GM19463 (cell line): Measurements from ENCODE around the gene DONSON.
A peak's percentile ranks its signal among the peaks of the same experiment; 100 is the strongest.
"Not testable (repeated sequence)": the region's sequence is repeated elsewhere in the genome, so short reads cannot be mapped to it uniquely, and the experiment has no call there.

Experiments
- ATAC-seq: cut with Tn5 transposase; IDR thresholded peaks from one replicate; pipeline ENCODE4 v1.9.1; 2021; ENCODE audit warnings: mild to moderate bottlenecking, moderate library complexity; ENCODE audit not compliant: unreplicated experiment

Gene DONSON, protein sequence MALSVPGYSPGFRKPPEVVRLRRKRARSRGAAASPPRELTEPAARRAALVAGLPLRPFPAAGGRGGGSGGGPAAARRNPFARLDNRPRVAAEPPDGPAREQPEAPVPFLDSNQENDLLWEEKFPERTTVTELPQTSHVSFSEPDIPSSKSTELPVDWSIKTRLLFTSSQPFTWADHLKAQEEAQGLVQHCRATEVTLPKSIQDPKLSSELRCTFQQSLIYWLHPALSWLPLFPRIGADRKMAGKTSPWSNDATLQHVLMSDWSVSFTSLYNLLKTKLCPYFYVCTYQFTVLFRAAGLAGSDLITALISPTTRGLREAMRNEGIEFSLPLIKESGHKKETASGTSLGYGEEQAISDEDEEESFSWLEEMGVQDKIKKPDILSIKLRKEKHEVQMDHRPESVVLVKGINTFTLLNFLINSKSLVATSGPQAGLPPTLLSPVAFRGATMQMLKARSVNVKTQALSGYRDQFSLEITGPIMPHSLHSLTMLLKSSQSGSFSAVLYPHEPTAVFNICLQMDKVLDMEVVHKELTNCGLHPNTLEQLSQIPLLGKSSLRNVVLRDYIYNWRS

GRCh38 chr21:33588485-33589335 is at the start of gene DONSON:
Gene DONSON, minus strand, starts transcription at chr21:33588684. Its CDS starts 43 bp downstream, at chr21:33588641.
- peak; percentile 93 for ATAC-seq

DNA sequence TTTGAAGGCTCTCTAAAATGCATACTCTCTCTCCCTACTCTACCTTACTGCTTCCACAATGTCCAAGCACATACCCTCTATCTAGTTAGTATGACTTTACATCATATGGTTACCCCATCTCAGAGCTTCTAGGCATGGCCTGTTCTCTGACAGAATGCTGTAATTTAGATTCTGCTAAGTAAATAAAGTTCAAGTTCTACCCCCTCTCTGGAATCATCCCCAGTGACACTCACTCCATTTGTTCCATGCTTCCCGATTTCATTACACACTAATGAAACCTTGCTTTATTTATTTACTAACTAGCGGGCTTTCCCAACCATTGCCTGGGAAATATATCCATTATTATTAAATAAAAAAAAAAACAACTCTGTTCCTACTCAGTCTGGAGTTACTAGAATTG is 45.8 kb upstream of the DONSON start:
- no peak for ATAC-seq

DNA sequence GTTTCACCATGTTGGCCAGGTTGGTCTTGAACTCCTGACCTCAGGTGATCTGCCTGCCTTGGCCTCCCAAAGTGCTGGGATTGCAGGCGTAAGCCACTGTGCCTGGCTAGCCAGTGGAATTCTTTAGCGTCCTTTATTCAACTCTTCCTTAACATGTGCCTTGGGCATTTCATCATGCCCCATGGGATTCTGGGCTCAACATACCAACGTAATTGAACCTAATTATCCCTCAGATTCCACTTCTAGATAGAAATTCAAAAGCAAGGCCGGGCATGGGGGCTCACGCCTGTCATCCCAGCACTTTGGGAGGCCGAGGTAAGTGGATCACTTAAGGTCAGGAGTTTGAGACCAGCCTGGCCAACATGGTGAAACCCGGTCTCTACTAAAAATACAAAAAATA is 37.7 kb upstream of the DONSON start:
- not testable (repeated sequence) for ATAC-seq

GRCh38 chr21:33622253-33622652 is 33.8 kb upstream of the DONSON start:
- ATAC-seq: no peak

DNA sequence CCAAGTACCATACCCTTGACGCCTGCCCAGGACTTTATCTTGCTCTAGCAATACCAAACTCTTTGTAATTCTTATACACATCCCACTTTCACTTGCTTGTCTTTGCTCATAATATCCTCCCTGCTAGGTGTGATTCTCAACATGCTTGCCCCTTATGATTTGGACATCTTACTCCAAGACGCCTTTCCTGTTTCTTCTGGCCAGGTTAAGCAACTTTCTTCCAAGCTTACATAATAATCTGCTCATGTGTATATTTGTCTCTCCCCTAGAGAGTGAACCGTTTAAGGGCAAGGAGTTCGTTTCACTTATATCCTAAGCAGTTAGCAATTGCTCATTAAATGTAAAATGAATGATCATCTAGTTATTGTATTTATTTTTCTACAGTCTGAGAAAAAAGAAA is 31.2 kb upstream of the DONSON start:
- ATAC-seq: no peak

GRCh38 chr21:33618407-33618806 is 29.9 kb upstream of the DONSON start:
- ATAC-seq: no peak

DNA sequence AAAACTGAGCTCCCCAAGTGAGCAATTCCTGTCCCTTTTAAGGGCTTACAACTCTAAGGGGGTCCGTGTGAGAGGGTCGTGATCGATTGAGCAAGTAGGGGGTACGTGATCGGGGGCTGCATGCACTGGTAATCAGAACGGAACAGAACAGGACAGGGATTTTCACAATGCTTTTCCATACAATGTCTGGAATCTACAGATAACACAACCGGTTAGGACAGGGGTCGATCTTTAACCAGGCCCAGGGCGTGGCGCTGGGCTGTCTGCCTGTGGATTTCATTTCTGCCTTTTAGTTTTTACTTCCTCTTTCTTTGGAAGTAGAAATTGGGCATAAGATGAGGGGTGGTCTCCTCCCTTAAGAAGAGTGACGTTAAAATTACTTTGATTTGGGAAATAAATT is 29.1 kb upstream of the DONSON start:
- ATAC-seq: not testable (repeated sequence)

GRCh38 chr21:33611006-33611744 is 22.7 kb upstream of the DONSON start:
- no peak for ATAC-seq

- ATAC-seq: no peak
Measured at GRCh38 chr21:33608559-33608958, 20.1 kb upstream of the DONSON start.

- ATAC-seq: no peak
Measured at GRCh38 chr21:33598051-33598450, 9.6 kb upstream of the DONSON start.

GRCh38 chr21:33587792-33588484 is 546 bp downstream of the DONSON start:
- peak; percentile 31 for ATAC-seq

DNA sequence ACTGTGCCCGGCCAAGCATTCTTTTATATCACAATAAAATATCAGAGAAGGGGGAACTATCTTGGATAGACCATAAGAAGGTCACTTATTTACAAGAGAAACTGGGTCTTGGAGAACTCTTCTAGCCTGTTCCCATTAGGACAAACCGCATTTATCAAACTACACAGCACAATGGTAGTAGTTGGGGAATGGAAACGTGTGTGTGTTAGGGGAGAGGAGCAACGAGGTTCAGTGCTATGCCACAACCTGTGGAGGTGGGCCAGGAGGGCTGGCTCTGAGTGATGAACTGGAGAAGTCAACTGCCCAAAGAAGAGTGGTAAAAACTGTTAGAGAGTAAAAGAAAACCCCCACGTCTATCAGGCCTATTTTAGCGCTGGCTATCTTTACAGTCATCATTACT is 1.6 kb downstream of the DONSON start:
- no peak for ATAC-seq

DNA sequence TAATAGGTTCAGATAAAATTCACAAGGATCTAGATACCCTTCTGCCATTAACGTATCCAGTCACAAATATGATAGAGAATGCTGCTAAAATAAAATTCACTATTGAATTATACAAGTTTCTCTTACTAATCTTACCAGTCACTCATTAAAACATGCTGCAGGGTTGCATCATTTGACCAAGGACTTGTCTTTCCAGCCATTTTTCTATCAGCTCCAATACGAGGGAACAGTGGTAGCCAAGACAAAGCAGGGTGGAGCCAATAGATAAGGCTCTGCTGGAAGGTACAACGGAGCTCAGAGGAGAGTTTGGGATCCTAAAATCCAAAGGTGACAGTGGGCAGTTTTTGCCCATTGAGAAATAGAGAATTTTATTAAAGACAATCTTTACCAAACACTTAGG is 4.0 kb downstream of the DONSON start:
- no peak for ATAC-seq

- ATAC-seq: no peak
Measured at GRCh38 chr21:33578959-33579542, 9.4 kb downstream of the DONSON start.

- ATAC-seq: no peak
Measured at GRCh38 chr21:33578214-33578613, 10.3 kb downstream of the DONSON start.

GRCh38 chr21:33576741-33577141 is 11.7 kb downstream of the DONSON start:
- ATAC-seq: not testable (repeated sequence)

GRCh38 chr21:33572350-33572749 is 16.1 kb downstream of the DONSON start:
- no peak for ATAC-seq

DNA sequence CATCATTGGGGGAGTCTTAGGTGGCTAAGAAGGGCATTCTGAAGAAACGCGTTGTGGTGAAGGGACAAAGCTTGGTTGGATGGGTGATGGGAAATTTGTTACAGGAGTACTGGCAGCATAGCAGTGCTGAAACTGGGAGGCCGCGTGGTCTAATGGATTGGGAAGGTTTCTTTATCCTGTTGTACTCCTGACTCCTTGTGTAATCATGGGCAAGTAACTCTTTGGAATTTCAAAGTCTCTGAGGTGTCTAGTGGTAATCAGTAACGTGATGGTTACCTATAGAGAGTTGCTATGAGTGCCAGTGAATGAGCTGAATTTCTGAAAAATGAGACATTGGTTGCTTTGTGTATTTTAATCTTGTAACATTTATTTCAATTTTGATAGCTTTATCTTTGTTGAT is 18.5 kb downstream of the DONSON start:
- ATAC-seq: no peak

DNA sequence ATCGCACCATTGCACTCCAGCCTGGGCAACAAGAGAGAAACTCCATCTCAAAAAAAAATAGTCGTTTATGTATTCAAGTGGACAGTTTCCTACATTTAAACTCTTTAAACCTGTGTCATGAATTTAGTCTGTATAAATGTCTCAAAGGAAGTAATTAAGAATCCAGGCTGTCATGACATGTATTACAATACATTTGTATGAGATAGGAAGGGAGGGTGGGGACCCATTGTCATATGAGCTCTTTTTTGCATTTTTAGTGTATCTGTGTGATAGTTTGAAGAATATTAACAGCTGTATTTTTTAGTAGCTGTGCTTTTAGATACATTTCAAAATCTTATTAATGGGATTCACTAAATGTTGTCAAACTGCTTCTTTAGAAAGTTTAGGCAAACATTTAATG is 20.0 kb downstream of the DONSON start:
- no peak for ATAC-seq

- ATAC-seq: no peak
Measured at GRCh38 chr21:33567914-33568313, 20.6 kb downstream of the DONSON start.
